ENCODE results near the gene ECM2. TPM values are rescaled to one million over a fixed set of nuclear protein-coding genes. Genes with fewer than 3 reads are reported as not detected.

Gene ECM2
- polyA plus RNA-seq, 1 experiment, result 2.2 TPM

- no peaks in the 10 kb centered on the region for H3K9me3 ChIP-seq (ENCODE audit: control insufficient read depth, insufficient read depth, low read length)
- ChIA-PET POLR2A (no interaction called here), CTCF (interaction anchor here (0.6 kb wide), 1 partner anchor 137 kb away, joined by 3 read pairs; no protein-coding TSS in a partner anchor)
- H3K27ac ChIP-seq (ENCODE audit: low read depth, low read length), result no peak overlapping the region
- H3K4me3 ChIP-seq (ENCODE audit: low read depth, low read length), result no peak overlapping the region
- no peaks in the 10 kb centered on the region for H3K27me3 ChIP-seq (ENCODE audit: control insufficient read depth, insufficient read depth, low read length)
- TF ChIP-seq CTCF (IDR thresholded peaks at IDR 0.05; ENCODE audit: low read depth, low read length), result no peak
- DNase-seq (ENCODE audit: low read depth, low spot score), result no peak
These were observed 68.7 kb downstream of the ECM2 start for GRCh38 chr9:92467041-92467440.

- CTCF ChIA-PET, result no interaction called here
- Histone ChIP-seq H3K9me3 (ENCODE audit: control insufficient read depth, insufficient read depth, low read length) (no peaks in the 10 kb centered on the region), H3K27me3 (ENCODE audit: control insufficient read depth, insufficient read depth, low read length) (no peaks in the 10 kb centered on the region), H3K4me3 (ENCODE audit: low read depth, low read length) (no peak overlapping the region), H3K27ac (ENCODE audit: low read depth, low read length) (peak overlapping the region; percentile 89)
- POLR2A ChIA-PET, result interaction anchor here (0.6 to 1.1 kb wide), 3 partner anchors 42 to 214 kb away, joined by 3 to 4 read pairs (median 3); partner anchors contain the start of genes CENPP and NOL8
- DNase-seq (ENCODE audit: low read depth, low spot score), result peak; percentile 82
- TF ChIP-seq CTCF (IDR thresholded peaks at IDR 0.05; ENCODE audit: low read depth, low read length), result no peak
These were observed 71.8 kb downstream of the ECM2 start for GRCh38 chr9:92463984-92464383.

GRCh38 chr9:92463387-92463786, 72.4 kb downstream of the ECM2 start:
- DNase-seq (ENCODE audit: low read depth, low spot score), result no peak
- ChIA-PET POLR2A (interaction anchor here (1.0 to 1.1 kb wide), 2 partner anchors 43 to 138 kb away, joined by 3 to 4 read pairs; partner anchors contain the start of genes CENPP and NOL8), CTCF (no interaction called here)
- no peak for TF ChIP-seq CTCF (IDR thresholded peaks at IDR 0.05; ENCODE audit: low read depth, low read length)
- Histone ChIP-seq H3K27ac (ENCODE audit: low read depth, low read length) (no peak overlapping the region), H3K4me3 (ENCODE audit: low read depth, low read length) (no peak overlapping the region), H3K9me3 (ENCODE audit: control insufficient read depth, insufficient read depth, low read length) (no peaks in the 10 kb centered on the region), H3K27me3 (ENCODE audit: control insufficient read depth, insufficient read depth, low read length) (no peaks in the 10 kb centered on the region)

- TF ChIP-seq CTCF (IDR thresholded peaks at IDR 0.05; ENCODE audit: low read depth, low read length), result no peak
- Histone ChIP-seq H3K27ac (ENCODE audit: low read depth, low read length) (no peak overlapping the region), H3K9me3 (ENCODE audit: control insufficient read depth, insufficient read depth, low read length) (no peaks in the 10 kb centered on the region), H3K27me3 (ENCODE audit: control insufficient read depth, insufficient read depth, low read length) (no peaks in the 10 kb centered on the region), H3K4me3 (ENCODE audit: low read depth, low read length) (no peak overlapping the region)
- ChIA-PET POLR2A (no interaction called here), CTCF (interaction anchor here (1.0 to 1.6 kb wide), 2 partner anchors 20 to 177 kb away, joined by 3 to 4 read pairs; no protein-coding TSS in a partner anchor)
- DNase-seq (ENCODE audit: low read depth, low spot score), result no peak
These were observed 78.2 kb downstream of the ECM2 start for GRCh38 chr9:92457576-92457975.

GRCh38 chr9:92455217-92455616, 80.6 kb downstream of the ECM2 start:
- TF ChIP-seq CTCF (IDR thresholded peaks at IDR 0.05; ENCODE audit: low read depth, low read length), result no peak
- ChIA-PET POLR2A (no interaction called here), CTCF (interaction anchor here (0.9 kb wide), 1 partner anchor 13 kb away, joined by 3 read pairs; no protein-coding TSS in a partner anchor)
- no peak overlapping the region for H3K27ac ChIP-seq (ENCODE audit: low read depth, low read length)
- no peaks in the 10 kb centered on the region for H3K9me3 ChIP-seq (ENCODE audit: control insufficient read depth, insufficient read depth, low read length)
- no peak overlapping the region for H3K4me3 ChIP-seq (ENCODE audit: low read depth, low read length)
- no peaks in the 10 kb centered on the region for H3K27me3 ChIP-seq (ENCODE audit: control insufficient read depth, insufficient read depth, low read length)
- no peak for DNase-seq (ENCODE audit: low read depth, low spot score)
